GM23338 (cell line): Measurements from ENCODE around the gene ZSCAN18. TPM values are rescaled to one million over a fixed set of nuclear protein-coding genes. Genes with fewer than 3 reads are reported as not detected.

ENCODE experiments used
- ATAC-seq: fragments of 200-7000 bp; cut with Tn5 transposase; 3 replicates; pipeline ENCODE4 v1.9.1; 2020
- DNase-seq: peaks from one replicate; pipeline ENCODE4 v3.0.0-alpha.2; 2015; ENCODE audit warnings: low spot score
- H2AFZ ChIP-seq: fragments of 200-600 bp; sonication (generic); 2 replicates; pipeline ENCODE4 v1.8.0; 2016; ENCODE audit warnings: antibody characterized with exemption, mild to moderate bottlenecking, moderate library complexity
- H3F3A ChIP-seq: fragments of 200-600 bp; sonication (generic); replicated peaks from 2 replicates; pipeline ENCODE4 v1.8.0; 2017; ENCODE audit warnings: antibody characterized with exemption, mixed run types, low read depth
- H3K27ac ChIP-seq: fragments of 200-600 bp; sonication (generic); 2 replicates; pipeline ENCODE4 v1.6.1; 2016; ENCODE audit warnings: low read depth
- H3K27me3 ChIP-seq: fragments of 200-600 bp; sonication (generic); 2 replicates; pipeline ENCODE4 v1.8.0; 2016; ENCODE audit warnings: mild to moderate bottlenecking, mixed run types, moderate library complexity; ENCODE audit not compliant: insufficient read depth
- H3K36me3 ChIP-seq: fragments of 200-600 bp; sonication (generic); 2 replicates; pipeline ENCODE4 v1.8.0; 2016; ENCODE audit warnings: mild to moderate bottlenecking; ENCODE audit not compliant: insufficient read depth
- H3K4me1 ChIP-seq: fragments of 200-600 bp; sonication (generic); 2 replicates; pipeline ENCODE4 v1.8.0; 2016; ENCODE audit warnings: mild to moderate bottlenecking, moderate library complexity; ENCODE audit not compliant: insufficient read depth
- H3K4me2 ChIP-seq: fragments of 200-600 bp; sonication (generic); 2 replicates; pipeline ENCODE4 v1.7.1; 2017; ENCODE audit warnings: mixed run types
- H3K4me3 ChIP-seq: fragments of 200-600 bp; sonication (generic); 2 replicates; pipeline ENCODE4 v1.6.1; 2016; ENCODE audit warnings: mixed run types
- H3K79me2 ChIP-seq: fragments of 200-600 bp; sonication (generic); replicated peaks from 2 replicates; pipeline ENCODE4 v1.8.0; 2017; ENCODE audit warnings: mild to moderate bottlenecking; ENCODE audit not compliant: insufficient read depth
- H3K9me2 ChIP-seq: fragments of 200-600 bp; sonication (generic); 2 replicates; pipeline ENCODE4 v1.8.0; 2017; ENCODE audit not compliant: insufficient read depth
- H4K20me1 ChIP-seq: fragments of 200-600 bp; sonication (generic); replicated peaks from 2 replicates; pipeline ENCODE4 v1.8.0; 2017; ENCODE audit warnings: mild to moderate bottlenecking; ENCODE audit not compliant: insufficient read depth
- H3K27ac Mint-ChIP-seq: 2 replicates; pipeline ENCODE4 v1.8.0; 2020; ENCODE audit warnings: inconsistent platforms, mild to moderate bottlenecking, moderate library complexity, mixed read lengths
- H3K27me3 Mint-ChIP-seq: 3 replicates; pipeline ENCODE4 v1.8.0; 2022; ENCODE audit warnings: low read depth, mild to moderate bottlenecking, moderate library complexity, mixed read lengths, inconsistent platforms; ENCODE audit not compliant: insufficient read depth, poor library complexity
- H3K36me3 Mint-ChIP-seq: 3 replicates; pipeline ENCODE4 v1.8.0; 2021; ENCODE audit warnings: low read depth, mild to moderate bottlenecking, inconsistent platforms, moderate library complexity, mixed read lengths
- H3K4me1 Mint-ChIP-seq: 3 replicates; pipeline ENCODE4 v1.8.0; 2020; ENCODE audit warnings: mild to moderate bottlenecking, inconsistent platforms, mixed read lengths
- H3K4me3 Mint-ChIP-seq: 3 replicates; pipeline ENCODE4 v1.8.0; 2021; ENCODE audit warnings: moderate library complexity, mild to moderate bottlenecking, inconsistent platforms, mixed read lengths
- H3K9me3 Mint-ChIP-seq: 3 replicates; pipeline ENCODE4 v1.8.0; 2020; ENCODE audit warnings: moderate library complexity, mild to moderate bottlenecking, inconsistent platforms, mixed read lengths
- CREB1 ChIP-seq: fragments of 250-450 bp; sonication (Bioruptor Pico); IDR thresholded peaks from 2 replicates; pipeline ENCODE4 v1.5.0; 2020; ENCODE audit warnings: low read depth, mild to moderate bottlenecking, moderate library complexity
- EZH2phosphoT487 ChIP-seq: fragments of 200-600 bp; sonication (generic); IDR thresholded peaks from one replicate; pipeline ENCODE4 v1.8.1; 2018; ENCODE audit warnings: antibody characterized with exemption; ENCODE audit not compliant: unreplicated experiment
- NANOG ChIP-seq: IDR thresholded peaks from 2 replicates; pipeline ENCODE4 v1.6.1; 2016; ENCODE audit warnings: antibody characterized with exemption, borderline replicate concordance
- POLR2AphosphoS5 ChIP-seq: IDR thresholded peaks from 2 replicates; pipeline ENCODE4 v1.6.1; 2016; ENCODE audit warnings: antibody characterized with exemption, low read depth
- ZNF114 ChIP-seq: fragments of 250-450 bp; sonication (Bioruptor Pico); IDR thresholded peaks from 2 replicates; pipeline ENCODE4 v1.5.0; 2020; ENCODE audit warnings: mild to moderate bottlenecking, moderate library complexity
- polyA plus RNA-seq: library from polyadenylated mRNA; unstranded; fragments of >200 nt; fragmentation: Nextera tagmentation; extraction: Ambion mirVana; gene quantifications from 2 replicates; pipeline ENCODE4 v1.2.1, GENCODE V29; 2016
- total RNA-seq: library from RNA; depleted of rRNA; stranded (reverse); fragments of >200 nt; shearing (Covaris generic); gene quantifications from 2 replicates; pipeline ENCODE4 v1.2.3, GENCODE V29; 2014
- TF ChIP-seq, protein P1 (sequence below): fragments of 250-450 bp; sonication (Bioruptor Pico); IDR thresholded peaks from 2 replicates; pipeline ENCODE4 v1.5.0; 2020; ENCODE audit warnings: mild to moderate bottlenecking, moderate library complexity
- TF ChIP-seq, protein P2 (sequence below): IDR thresholded peaks from one replicate; pipeline ENCODE4 v1.6.1; 2018; ENCODE audit warnings: antibody characterized with exemption; ENCODE audit not compliant: unreplicated experiment
- TF ChIP-seq, protein P3 (sequence below): IDR thresholded peaks from 2 replicates; pipeline ENCODE4 v1.6.1; 2016; ENCODE audit warnings: antibody characterized with exemption

Gene ZSCAN18
- total and polyA plus RNA-seq, 2 experiments from 2014 or later = 25.1 to 75.0 TPM

DNA sequence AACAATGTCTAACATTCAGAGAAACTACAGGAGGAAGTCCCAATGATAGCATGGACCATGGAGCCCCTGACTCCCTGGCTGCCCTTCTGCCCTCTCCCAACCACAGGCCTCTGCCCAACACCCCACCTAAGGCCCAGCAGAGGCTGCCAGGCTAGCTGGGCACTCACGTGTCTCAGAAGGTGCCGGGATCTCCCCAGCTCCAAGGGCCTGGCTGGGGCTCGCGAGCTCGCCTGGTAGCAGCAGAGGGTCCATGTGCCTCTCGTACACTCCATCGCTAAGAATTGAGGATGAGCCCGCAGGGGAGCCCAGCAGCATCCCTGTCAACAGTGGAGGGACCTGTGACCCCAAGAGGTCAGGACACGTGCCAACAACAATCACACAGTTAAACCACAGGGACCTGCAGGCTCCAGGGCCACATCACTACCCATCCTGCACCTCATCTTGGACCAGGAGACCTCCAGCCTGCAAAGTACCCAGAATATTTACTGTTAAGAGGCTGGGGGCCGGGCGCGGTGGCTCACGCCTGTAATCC lies 9.4 kb downstream of the ZSCAN18 start:
- Mint-ChIP-seq H3K27ac (no peak overlapping the region), H3K4me3 (no peak overlapping the region), H3K36me3 (peaks cover 60% of the 10 kb centered on the region), H3K4me1 (peaks cover 4% of the 10 kb centered on the region; the same call in 2 of the 3 replicates), H3K9me3 (peaks cover 26% of the 10 kb centered on the region), H3K27me3 (peaks cover 11% of the 10 kb centered on the region)
- TF ChIP-seq, protein P1, sequence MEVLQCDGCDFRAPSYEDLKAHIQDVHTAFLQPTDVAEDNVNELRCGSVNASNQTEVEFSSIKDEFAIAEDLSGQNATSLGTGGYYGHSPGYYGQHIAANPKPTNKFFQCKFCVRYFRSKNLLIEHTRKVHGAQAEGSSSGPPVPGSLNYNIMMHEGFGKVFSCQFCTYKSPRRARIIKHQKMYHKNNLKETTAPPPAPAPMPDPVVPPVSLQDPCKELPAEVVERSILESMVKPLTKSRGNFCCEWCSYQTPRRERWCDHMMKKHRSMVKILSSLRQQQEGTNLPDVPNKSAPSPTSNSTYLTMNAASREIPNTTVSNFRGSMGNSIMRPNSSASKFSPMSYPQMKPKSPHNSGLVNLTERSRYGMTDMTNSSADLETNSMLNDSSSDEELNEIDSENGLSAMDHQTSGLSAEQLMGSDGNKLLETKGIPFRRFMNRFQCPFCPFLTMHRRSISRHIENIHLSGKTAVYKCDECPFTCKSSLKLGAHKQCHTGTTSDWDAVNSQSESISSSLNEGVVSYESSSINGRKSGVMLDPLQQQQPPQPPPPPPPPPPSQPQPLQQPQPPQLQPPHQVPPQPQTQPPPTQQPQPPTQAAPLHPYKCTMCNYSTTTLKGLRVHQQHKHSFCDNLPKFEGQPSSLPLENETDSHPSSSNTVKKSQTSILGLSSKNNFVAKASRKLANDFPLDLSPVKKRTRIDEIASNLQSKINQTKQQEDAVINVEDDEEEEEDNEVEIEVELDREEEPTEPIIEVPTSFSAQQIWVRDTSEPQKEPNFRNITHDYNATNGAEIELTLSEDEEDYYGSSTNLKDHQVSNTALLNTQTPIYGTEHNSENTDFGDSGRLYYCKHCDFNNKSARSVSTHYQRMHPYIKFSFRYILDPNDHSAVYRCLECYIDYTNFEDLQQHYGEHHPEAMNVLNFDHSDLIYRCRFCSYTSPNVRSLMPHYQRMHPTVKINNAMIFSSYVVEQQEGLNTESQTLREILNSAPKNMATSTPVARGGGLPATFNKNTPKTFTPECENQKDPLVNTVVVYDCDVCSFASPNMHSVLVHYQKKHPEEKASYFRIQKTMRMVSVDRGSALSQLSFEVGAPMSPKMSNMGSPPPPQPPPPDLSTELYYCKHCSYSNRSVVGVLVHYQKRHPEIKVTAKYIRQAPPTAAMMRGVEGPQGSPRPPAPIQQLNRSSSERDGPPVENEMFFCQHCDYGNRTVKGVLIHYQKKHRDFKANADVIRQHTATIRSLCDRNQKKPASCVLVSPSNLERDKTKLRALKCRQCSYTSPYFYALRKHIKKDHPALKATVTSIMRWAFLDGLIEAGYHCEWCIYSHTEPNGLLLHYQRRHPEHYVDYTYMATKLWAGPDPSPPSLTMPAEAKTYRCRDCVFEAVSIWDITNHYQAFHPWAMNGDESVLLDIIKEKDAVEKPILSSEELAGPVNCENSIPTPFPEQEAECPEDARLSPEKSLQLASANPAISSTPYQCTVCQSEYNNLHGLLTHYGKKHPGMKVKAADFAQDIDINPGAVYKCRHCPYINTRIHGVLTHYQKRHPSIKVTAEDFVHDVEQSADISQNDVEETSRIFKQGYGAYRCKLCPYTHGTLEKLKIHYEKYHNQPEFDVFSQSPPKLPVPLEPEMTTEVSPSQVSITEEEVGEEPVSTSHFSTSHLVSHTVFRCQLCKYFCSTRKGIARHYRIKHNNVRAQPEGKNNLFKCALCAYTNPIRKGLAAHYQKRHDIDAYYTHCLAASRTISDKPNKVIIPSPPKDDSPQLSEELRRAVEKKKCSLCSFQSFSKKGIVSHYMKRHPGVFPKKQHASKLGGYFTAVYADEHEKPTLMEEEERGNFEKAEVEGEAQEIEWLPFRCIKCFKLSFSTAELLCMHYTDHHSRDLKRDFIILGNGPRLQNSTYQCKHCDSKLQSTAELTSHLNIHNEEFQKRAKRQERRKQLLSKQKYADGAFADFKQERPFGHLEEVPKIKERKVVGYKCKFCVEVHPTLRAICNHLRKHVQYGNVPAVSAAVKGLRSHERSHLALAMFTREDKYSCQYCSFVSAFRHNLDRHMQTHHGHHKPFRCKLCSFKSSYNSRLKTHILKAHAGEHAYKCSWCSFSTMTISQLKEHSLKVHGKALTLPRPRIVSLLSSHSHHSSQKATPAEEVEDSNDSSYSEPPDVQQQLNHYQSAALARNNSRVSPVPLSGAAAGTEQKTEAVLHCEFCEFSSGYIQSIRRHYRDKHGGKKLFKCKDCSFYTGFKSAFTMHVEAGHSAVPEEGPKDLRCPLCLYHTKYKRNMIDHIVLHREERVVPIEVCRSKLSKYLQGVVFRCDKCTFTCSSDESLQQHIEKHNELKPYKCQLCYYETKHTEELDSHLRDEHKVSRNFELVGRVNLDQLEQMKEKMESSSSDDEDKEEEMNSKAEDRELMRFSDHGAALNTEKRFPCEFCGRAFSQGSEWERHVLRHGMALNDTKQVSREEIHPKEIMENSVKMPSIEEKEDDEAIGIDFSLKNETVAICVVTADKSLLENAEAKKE = no peak
- TF ChIP-seq, protein P2, sequence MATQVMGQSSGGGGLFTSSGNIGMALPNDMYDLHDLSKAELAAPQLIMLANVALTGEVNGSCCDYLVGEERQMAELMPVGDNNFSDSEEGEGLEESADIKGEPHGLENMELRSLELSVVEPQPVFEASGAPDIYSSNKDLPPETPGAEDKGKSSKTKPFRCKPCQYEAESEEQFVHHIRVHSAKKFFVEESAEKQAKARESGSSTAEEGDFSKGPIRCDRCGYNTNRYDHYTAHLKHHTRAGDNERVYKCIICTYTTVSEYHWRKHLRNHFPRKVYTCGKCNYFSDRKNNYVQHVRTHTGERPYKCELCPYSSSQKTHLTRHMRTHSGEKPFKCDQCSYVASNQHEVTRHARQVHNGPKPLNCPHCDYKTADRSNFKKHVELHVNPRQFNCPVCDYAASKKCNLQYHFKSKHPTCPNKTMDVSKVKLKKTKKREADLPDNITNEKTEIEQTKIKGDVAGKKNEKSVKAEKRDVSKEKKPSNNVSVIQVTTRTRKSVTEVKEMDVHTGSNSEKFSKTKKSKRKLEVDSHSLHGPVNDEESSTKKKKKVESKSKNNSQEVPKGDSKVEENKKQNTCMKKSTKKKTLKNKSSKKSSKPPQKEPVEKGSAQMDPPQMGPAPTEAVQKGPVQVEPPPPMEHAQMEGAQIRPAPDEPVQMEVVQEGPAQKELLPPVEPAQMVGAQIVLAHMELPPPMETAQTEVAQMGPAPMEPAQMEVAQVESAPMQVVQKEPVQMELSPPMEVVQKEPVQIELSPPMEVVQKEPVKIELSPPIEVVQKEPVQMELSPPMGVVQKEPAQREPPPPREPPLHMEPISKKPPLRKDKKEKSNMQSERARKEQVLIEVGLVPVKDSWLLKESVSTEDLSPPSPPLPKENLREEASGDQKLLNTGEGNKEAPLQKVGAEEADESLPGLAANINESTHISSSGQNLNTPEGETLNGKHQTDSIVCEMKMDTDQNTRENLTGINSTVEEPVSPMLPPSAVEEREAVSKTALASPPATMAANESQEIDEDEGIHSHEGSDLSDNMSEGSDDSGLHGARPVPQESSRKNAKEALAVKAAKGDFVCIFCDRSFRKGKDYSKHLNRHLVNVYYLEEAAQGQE = no peak
- no peak for TF ChIP-seq EZH2phosphoT487
- no peak for TF ChIP-seq POLR2AphosphoS5
- TF ChIP-seq NANOG = no peak
- no peak for TF ChIP-seq CREB1 (CRISPR knock-in tag)
- no peak for TF ChIP-seq ZNF114
- TF ChIP-seq, protein P3, sequence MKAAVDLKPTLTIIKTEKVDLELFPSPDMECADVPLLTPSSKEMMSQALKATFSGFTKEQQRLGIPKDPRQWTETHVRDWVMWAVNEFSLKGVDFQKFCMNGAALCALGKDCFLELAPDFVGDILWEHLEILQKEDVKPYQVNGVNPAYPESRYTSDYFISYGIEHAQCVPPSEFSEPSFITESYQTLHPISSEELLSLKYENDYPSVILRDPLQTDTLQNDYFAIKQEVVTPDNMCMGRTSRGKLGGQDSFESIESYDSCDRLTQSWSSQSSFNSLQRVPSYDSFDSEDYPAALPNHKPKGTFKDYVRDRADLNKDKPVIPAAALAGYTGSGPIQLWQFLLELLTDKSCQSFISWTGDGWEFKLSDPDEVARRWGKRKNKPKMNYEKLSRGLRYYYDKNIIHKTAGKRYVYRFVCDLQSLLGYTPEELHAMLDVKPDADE = no peak
- H3K36me3 ChIP-seq = no peaks in the 10 kb centered on the region
- no peaks in the 10 kb centered on the region for H3K79me2 ChIP-seq
- H3K9me2 ChIP-seq = no peaks in the 10 kb centered on the region
- no peak for DNase-seq
- no peak overlapping the region for H3K27ac ChIP-seq
- no peak overlapping the region for H2AFZ ChIP-seq
- H3K4me2 ChIP-seq = no peak overlapping the region
- no peaks in the 10 kb centered on the region for H3K27me3 ChIP-seq
- no peak for ATAC-seq
- 0 out of 2 replicates have a peak, but pooled peaks cover 4% of the 10 kb centered on the region for H3F3A ChIP-seq
- peaks cover 7% of the 10 kb centered on the region; the same call in 1 of the 2 replicates for H3K4me1 ChIP-seq
- H3K4me3 ChIP-seq = no peak overlapping the region
- no peaks in the 10 kb centered on the region for H4K20me1 ChIP-seq
